BLaER1 treated with 17β-estradiol and CSF1 and Interleukin-3, amounts not matched to agents 10 nM and 100 nM (cell line): Measurements from ENCODE around the gene TMEM115.
A peak's percentile ranks its signal among the peaks of the same experiment; 100 is the strongest.

Experiments
- H3K27ac ChIP-seq, 11 experiments: shearing (Covaris generic); formaldehyde crosslinking; 2 replicates each; pipeline ENCODE4 v1.8.1; 2022
- H3K27me3 ChIP-seq, 11 experiments: shearing (Covaris generic); formaldehyde crosslinking; 2 replicates each; pipeline ENCODE4 v1.8.1; 2022
- H3K36me3 ChIP-seq, 11 experiments: shearing (Covaris generic); formaldehyde crosslinking; 2 replicates each; pipeline ENCODE4 v1.8.1; 2022
- H3K4me1 ChIP-seq, 10 experiments: shearing (Covaris generic); formaldehyde crosslinking; 2 replicates each; pipeline ENCODE4 v1.8.1; 2022
- H3K4me2 ChIP-seq, 11 experiments: shearing (Covaris generic); formaldehyde crosslinking; 2 replicates each; pipeline ENCODE4 v1.8.1; 2022
- H3K4me3 ChIP-seq, 10 experiments: shearing (Covaris generic); formaldehyde crosslinking; 2 replicates each; pipeline ENCODE4 v1.8.1; 2022
- H3K9ac ChIP-seq, 11 experiments: shearing (Covaris generic); formaldehyde crosslinking; 2 replicates each; pipeline ENCODE4 v1.8.1; 2022
- H3K9me3 ChIP-seq, 11 experiments: shearing (Covaris generic); formaldehyde crosslinking; replicated peaks in 1 of 11; 2 replicates each; pipeline ENCODE4 v1.8.1; 2022
- H4K20me1 ChIP-seq, 11 experiments: shearing (Covaris generic); formaldehyde crosslinking; 2 replicates each; pipeline ENCODE4 v1.8.1; 2022
- Cebpa-rat ChIP-seq, 11 experiments: shearing (Covaris generic); IDR thresholded peaks; 2 replicates each; pipeline ENCODE4 v1.8.1; 2022

TMEM115 gene

DNA sequence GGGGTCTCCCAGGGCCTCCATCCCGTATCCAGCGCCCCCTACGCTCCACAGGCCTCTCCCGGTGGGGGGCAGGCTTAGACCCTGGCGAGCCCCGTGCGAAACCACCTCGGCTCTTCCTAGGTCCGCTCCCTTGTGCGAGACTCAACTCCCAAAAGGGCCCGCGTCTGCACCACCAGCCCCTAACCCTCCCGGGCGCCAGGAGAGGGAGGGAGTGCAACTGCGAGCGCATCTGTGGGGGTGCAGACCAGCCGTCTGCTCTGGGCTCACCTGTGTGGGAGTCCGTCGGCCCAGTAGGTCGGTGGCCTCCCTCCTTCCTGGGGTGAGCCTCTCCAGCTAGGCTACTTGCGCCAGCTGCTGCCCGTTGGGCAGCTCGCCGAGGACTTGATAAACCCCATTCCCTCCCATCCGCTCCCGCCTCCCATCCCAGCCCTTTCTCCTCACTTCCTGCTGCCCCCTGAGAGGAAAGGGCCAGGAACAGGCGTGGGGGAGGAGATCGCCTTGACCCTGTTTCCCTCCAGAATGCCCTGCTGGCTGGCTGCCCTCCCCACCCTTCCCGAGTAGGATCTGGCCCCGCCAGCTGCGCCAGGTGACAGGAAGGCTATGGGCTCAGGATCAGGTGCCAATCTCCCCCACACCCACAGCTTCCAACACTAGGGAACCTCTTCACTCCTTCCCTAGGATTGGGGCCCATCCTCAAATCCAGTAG lies 36.8 kb downstream of the TMEM115 start, which contains the start of gene HYAL2:
HYAL2 (minus strand) TSS at position 360 of the 706 bp plus-strand sequence. CDS start 2,256 bp downstream, outside the sequence.
- Histone ChIP-seq H3K4me3 (peak within 1 kb of the TSS; percentile 73 to 89 (median 78)), H3K27me3 (no peaks in the 10 kb centered on the region), H3K36me3 (peaks cover 11 to 56% (median 43%) of the 10 kb centered on the region in 11 experiments; a peak in 21 of 22 replicates), H3K27ac (peak within 1 kb of the TSS; percentile 94 to 100 (median 99)), H3K9me3 (no peaks in the 10 kb centered on the region), H3K9ac (peak within 1 kb of the TSS; percentile 93 to 100 (median 99)), H3K4me2 (peak within 1 kb of the TSS; percentile 90 to 99 (median 97)), H4K20me1 (peaks cover 0 to 58% (median 34%) of the 10 kb centered on the region in 11 experiments; a peak in 17 of 22 replicates), H3K4me1 (peaks cover 68 to 89% (median 81%) of the 10 kb centered on the region in 10 experiments)
- no peak for TF ChIP-seq Cebpa-rat (IDR thresholded peaks at IDR 0.05)

- Histone ChIP-seq H3K4me2 (peak overlapping the region; percentile 90 to 99 (median 97)), H3K36me3 (peaks cover 16 to 61% (median 48%) of the 10 kb centered on the region in 11 experiments; a peak in 21 of 22 replicates), H3K4me3 (peak overlapping the region; percentile 73 to 89 (median 78)), H3K9me3 (no peaks in the 10 kb centered on the region), H3K9ac (peak overlapping the region; percentile 93 to 100 (median 99); a peak in 21 of 22 replicates), H3K4me1 (peaks cover 68 to 89% (median 81%) of the 10 kb centered on the region in 10 experiments), H3K27me3 (no peaks in the 10 kb centered on the region), H4K20me1 (peaks cover 0 to 58% (median 35%) of the 10 kb centered on the region in 11 experiments; a peak in 17 of 22 replicates), H3K27ac (peak overlapping the region; percentile 94 to 100 (median 99); a peak in 20 of 22 replicates)
- TF ChIP-seq Cebpa-rat (IDR thresholded peaks at IDR 0.05): no peak
Measured at GRCh38 chr3:50322115-50322385, 37.3 kb downstream of the TMEM115 start.

GRCh38 chr3:50321336-50322114 lies 37.8 kb downstream of the TMEM115 start:
- Histone ChIP-seq H3K27ac (peak overlapping the region; percentile 94 to 100 (median 99)), H3K9ac (peak overlapping the region; percentile 93 to 100 (median 99)), H3K4me2 (peak overlapping the region; percentile 90 to 99 (median 97)), H3K4me1 (peaks cover 68 to 89% (median 81%) of the 10 kb centered on the region in 10 experiments), H4K20me1 (peaks cover 0 to 58% (median 38%) of the 10 kb centered on the region in 11 experiments; a peak in 18 of 22 replicates), H3K36me3 (peaks cover 21 to 62% (median 50%) of the 10 kb centered on the region in 11 experiments; a peak in 21 of 22 replicates), H3K27me3 (no peaks in the 10 kb centered on the region), H3K4me3 (peak overlapping the region; percentile 73 to 89 (median 78)), H3K9me3 (no peaks in the 10 kb centered on the region)
- no peak for TF ChIP-seq Cebpa-rat (IDR thresholded peaks at IDR 0.05)

DNA sequence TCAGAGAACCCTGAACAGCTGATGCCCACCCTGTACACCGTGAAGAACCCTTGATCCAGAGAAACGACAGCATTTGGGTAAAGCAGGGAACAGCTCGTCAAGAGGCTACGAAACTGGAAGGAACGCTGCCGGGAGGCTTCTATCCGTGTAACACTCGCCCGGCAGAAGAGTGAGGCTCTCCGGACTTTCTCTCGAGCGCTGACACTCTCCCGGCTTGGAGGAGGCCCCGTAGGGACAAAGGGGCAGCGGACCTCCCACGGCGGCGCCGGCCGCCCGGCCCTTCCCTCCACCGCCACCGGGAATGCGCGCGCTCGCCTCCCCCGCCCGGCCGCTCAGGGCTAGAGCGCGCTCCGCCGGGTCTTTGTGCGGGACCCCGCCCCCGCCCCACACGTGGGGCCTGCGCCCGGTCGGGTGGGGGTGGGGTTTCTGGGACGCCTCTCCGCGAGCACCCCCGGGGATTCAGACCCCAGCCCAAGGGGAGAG lies 38.4 kb downstream of the TMEM115 start:
- Histone ChIP-seq H3K4me2 (peak overlapping the region; percentile 90 to 99 (median 97)), H3K9me3 (no peaks in the 10 kb centered on the region), H3K9ac (peak overlapping the region; percentile 93 to 100 (median 99)), H3K4me1 (peaks cover 67 to 86% (median 79%) of the 10 kb centered on the region in 10 experiments), H3K27ac (peak overlapping the region; percentile 94 to 100 (median 99)), H3K27me3 (no peaks in the 10 kb centered on the region), H4K20me1 (peaks cover 0 to 57% (median 41%) of the 10 kb centered on the region in 11 experiments; a peak in 18 of 22 replicates), H3K36me3 (peaks cover 21 to 62% (median 50%) of the 10 kb centered on the region in 11 experiments; a peak in 21 of 22 replicates), H3K4me3 (peak overlapping the region; percentile 73 to 89 (median 78))
- no peak for TF ChIP-seq Cebpa-rat (IDR thresholded peaks at IDR 0.05)

GRCh38 chr3:50319894-50320625 lies 39.3 kb downstream of the TMEM115 start:
- Histone ChIP-seq H3K4me1 (peaks cover 67 to 78% (median 75%) of the 10 kb centered on the region in 10 experiments), H3K4me2 (peak overlapping the region; percentile 90 to 99 (median 97)), H4K20me1 (peaks cover 0 to 50% (median 40%) of the 10 kb centered on the region in 11 experiments; a peak in 18 of 22 replicates), H3K27me3 (no peaks in the 10 kb centered on the region), H3K4me3 (peak overlapping the region; percentile 73 to 89 (median 78)), H3K9ac (peak overlapping the region; percentile 93 to 100 (median 99)), H3K9me3 (no peaks in the 10 kb centered on the region), H3K27ac (peak overlapping the region; percentile 94 to 100 (median 99); a peak in 21 of 22 replicates), H3K36me3 (peaks cover 19 to 61% (median 46%) of the 10 kb centered on the region in 11 experiments; a peak in 19 of 22 replicates)
- no peak for TF ChIP-seq Cebpa-rat (IDR thresholded peaks at IDR 0.05)

- Histone ChIP-seq H3K9ac (peak overlapping the region; percentile 29 to 100 (median 98); a peak in 17 of 22 replicates), H3K27ac (peak overlapping the region in 4 of 11 experiments; percentile 12 to 32 (median 19); a peak in 3 of 22 replicates), H3K27me3 (no peaks in the 10 kb centered on the region), H3K4me1 (peaks cover 67 to 73% (median 70%) of the 10 kb centered on the region in 10 experiments), H3K9me3 (no peaks in the 10 kb centered on the region), H3K4me2 (peak overlapping the region; percentile 90 to 99 (median 97)), H4K20me1 (peaks cover 0 to 47% (median 41%) of the 10 kb centered on the region in 11 experiments; a peak in 18 of 22 replicates), H3K36me3 (peaks cover 19 to 61% (median 50%) of the 10 kb centered on the region in 11 experiments; a peak in 19 of 22 replicates), H3K4me3 (peak overlapping the region in 7 of 10 experiments; percentile 14 to 87 (median 78); a peak in 12 of 20 replicates)
- TF ChIP-seq Cebpa-rat (IDR thresholded peaks at IDR 0.05): no peak
Measured at GRCh38 chr3:50319181-50319893, 40.0 kb downstream of the TMEM115 start.

DNA sequence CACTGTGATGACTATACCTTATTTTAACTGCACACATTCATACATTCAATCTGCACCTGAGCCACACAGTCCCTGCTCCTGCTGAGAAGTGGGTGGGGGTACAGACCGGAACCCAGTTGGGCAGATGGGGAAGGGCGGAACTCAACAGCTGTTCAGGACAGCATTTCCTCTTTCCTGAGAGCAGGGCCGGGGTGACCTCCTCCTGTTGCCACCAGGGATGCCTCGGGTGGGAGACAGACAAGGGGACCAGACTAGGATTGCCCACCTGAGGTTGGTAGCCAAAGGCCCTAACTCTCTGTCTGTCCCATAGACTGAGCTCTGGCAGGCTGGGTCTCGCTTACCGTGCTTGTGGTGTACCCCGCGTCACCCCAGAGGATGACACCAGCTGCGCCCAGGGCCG lies 40.7 kb downstream of the TMEM115 start:
- H4K20me1 ChIP-seq: peaks cover 0 to 47% (median 41%) of the 10 kb centered on the region in 11 experiments; a peak in 17 of 22 replicates
- no peak for TF ChIP-seq Cebpa-rat (IDR thresholded peaks at IDR 0.05)
- H3K4me3 ChIP-seq: peak overlapping the region in 5 of 10 experiments; percentile 7 to 51 (median 16); a peak in 7 of 20 replicates
- peak overlapping the region; percentile 90 to 99 (median 97) for H3K4me2 ChIP-seq
- peak overlapping the region; percentile 8 to 99 (median 93); a peak in 16 of 22 replicates for H3K9ac ChIP-seq
- peaks cover 59 to 65% (median 63%) of the 10 kb centered on the region in 10 experiments for H3K4me1 ChIP-seq
- peak overlapping the region in 5 of 11 experiments; percentile 15 to 35 (median 32); a peak in 4 of 22 replicates for H3K27ac ChIP-seq
- peaks cover 19 to 60% (median 50%) of the 10 kb centered on the region in 11 experiments; a peak in 19 of 22 replicates for H3K36me3 ChIP-seq
- H3K9me3 ChIP-seq: no peaks in the 10 kb centered on the region
- H3K27me3 ChIP-seq: no peaks in the 10 kb centered on the region
